GM12878 (cell line): Measurements from ENCODE around the gene RIT2. TPM values are rescaled to one million over a fixed set of nuclear protein-coding genes. Genes with fewer than 3 reads are reported as not detected.

Source experiments
- ATAC-seq: fragments of 200-7000 bp; cut with Tn5 transposase; 3 replicates; pipeline ENCODE4 v1.9.1; 2020; ENCODE audit warnings: mild to moderate bottlenecking, moderate library complexity
- BruUV-seq: library from RNA; stranded (reverse); fragments of 400-500 nt; replicated peaks from 2 replicates; lab custom pipeline; 2021; lab: Mats Ljungman, UMichigan
- CTCF ChIA-PET: fragments of 300-600 bp; sonication (Branson Sonifier 250); formaldehyde crosslinking; extraction: SDS; loops from one replicate; lab custom pipeline; 2021; ENCODE audit warnings: inconsistent platforms; lab: Yijun Ruan, JAX
- POLR2A ChIA-PET: fragments of 350-600 bp; formaldehyde crosslinking; extraction: SDS; loops from one replicate; lab custom pipeline; 2021; ENCODE audit warnings: inconsistent platforms; lab: Charles Lee
- RAD21 ChIA-PET: fragments of 300-600 bp; sonication (Branson Sonifier 250); formaldehyde crosslinking; loops from one replicate; lab custom pipeline; 2023; ENCODE audit warnings: antibody characterized with exemption; ENCODE audit not compliant: unreplicated experiment; lab: Charles Lee
- SMC1A ChIA-PET: fragments of 300-600 bp; sonication (Branson Sonifier 250); formaldehyde crosslinking; loops from one replicate; lab custom pipeline; 2023; ENCODE audit not compliant: unreplicated experiment, uncharacterized antibody; lab: Charles Lee
- DNase-seq: peaks from one replicate; pipeline ENCODE4 v3.0.0-alpha.2; 2011; ENCODE audit warnings: low read depth, low spot score
- FAIRE-seq: peaks from 3 replicates; lab custom pipeline; 2011; peaks lifted over from hg19 to GRCh38; lab: Jason Lieb, UNC
- H2AFZ ChIP-seq: 2 replicates; pipeline ENCODE4 v1.6.0; 2011; ENCODE audit warnings: low read depth, low read length, control low read depth; ENCODE audit not compliant: control insufficient read depth
- H3K27ac ChIP-seq: 2 replicates; pipeline ENCODE4 v1.5.1; 2011; ENCODE audit warnings: control low read depth; ENCODE audit not compliant: control insufficient read depth, insufficient read depth
- H3K27me3 ChIP-seq, 2 experiments: replicated peaks in 1 of 2; 2 replicates each; pipeline versions ENCODE4 v1.6.0 to v1.6.1; 2011; ENCODE audit warnings: low read length in 1 of 2; ENCODE audit not compliant: control insufficient read depth in 2 of 2, insufficient read depth in 2 of 2
- H3K36me3 ChIP-seq, 2 experiments: 2 replicates each; pipeline ENCODE4 v1.5.1; 2011; ENCODE audit warnings: low read length in 1 of 2; ENCODE audit not compliant: control insufficient read depth in 2 of 2, insufficient read depth in 2 of 2
- H3K4me1 ChIP-seq: 2 replicates; pipeline ENCODE4 v1.6.1; 2011; ENCODE audit warnings: mild to moderate bottlenecking, low read length, moderate library complexity, mixed read lengths; ENCODE audit not compliant: control insufficient read depth, insufficient read depth
- H3K4me2 ChIP-seq: 2 replicates; pipeline ENCODE4 v1.6.0; 2011; ENCODE audit warnings: control low read depth; ENCODE audit not compliant: control insufficient read depth, insufficient read depth
- H3K4me3 ChIP-seq: fragments of 200-600 bp; sonication (generic); 2 replicates; pipeline ENCODE4 v1.5.1; 2016
- H3K79me2 ChIP-seq: 2 replicates; pipeline ENCODE4 v1.6.0; 2011; ENCODE audit warnings: low read length; ENCODE audit not compliant: control insufficient read depth, insufficient read depth
- H3K9ac ChIP-seq: 2 replicates; pipeline ENCODE4 v1.8.0; 2011; ENCODE audit warnings: low read length, control low read depth, mixed read lengths; ENCODE audit not compliant: control insufficient read depth, insufficient read depth
- H3K9me3 ChIP-seq: replicated peaks from 3 replicates; pipeline ENCODE4 v1.5.1; 2011; ENCODE audit warnings: mild to moderate bottlenecking, low read length; ENCODE audit not compliant: control insufficient read depth, insufficient read depth
- H4K20me1 ChIP-seq: 2 replicates; pipeline ENCODE4 v1.6.0; 2011; ENCODE audit not compliant: control insufficient read depth, insufficient read depth
- EP300 ChIP-seq, 2 experiments: fragments of 150-350 bp in 1 of 2; IDR thresholded peaks; 2 replicates each; pipeline ENCODE4 v1.6.1; 2011 to 2012; ENCODE audit warnings: low read depth in 2 of 2, low read length in 2 of 2, borderline replicate concordance in 1 of 2, improper control_type of control experiment in 1 of 2, inconsistent platforms in 1 of 2; ENCODE audit not compliant: control insufficient read depth in 1 of 2
- IKZF2 ChIP-seq, 2 experiments: fragments of 450-650 bp; IDR thresholded peaks; 2 replicates each; pipeline ENCODE4 v1.6.1; 2017; ENCODE audit warnings: mild to moderate bottlenecking in 2 of 2, moderate library complexity in 2 of 2
- KLF5 ChIP-seq: fragments of 450-650 bp; IDR thresholded peaks from 2 replicates; pipeline ENCODE4 v1.6.1; 2014; ENCODE audit warnings: mild to moderate bottlenecking; ENCODE audit not compliant: partially characterized antibody
- MTA2 ChIP-seq: fragments of 450-650 bp; IDR thresholded peaks from 2 replicates; pipeline ENCODE4 v1.6.1; 2016; ENCODE audit warnings: low read depth, mild to moderate bottlenecking, moderate library complexity
- MTA3 ChIP-seq: IDR thresholded peaks from 2 replicates; pipeline ENCODE4 v1.6.1; 2012; ENCODE audit warnings: low read length, inconsistent platforms, borderline replicate concordance
- PAX8 ChIP-seq: fragments of 450-650 bp; IDR thresholded peaks from 2 replicates; pipeline ENCODE4 v1.6.1; 2017; ENCODE audit warnings: mild to moderate bottlenecking, moderate library complexity
- TBL1XR1 ChIP-seq: IDR thresholded peaks from 2 replicates; pipeline ENCODE4 v1.6.1; 2012; ENCODE audit warnings: low read depth, low read length, improper control_type of control experiment
- TCF12 ChIP-seq: IDR thresholded peaks from 2 replicates; pipeline ENCODE4 v1.6.1; 2011; ENCODE audit warnings: low read depth, mild to moderate bottlenecking, low read length
- in situ Hi-C: fragments of 300-500 bp; cut with MboI; formaldehyde crosslinking; loops from 9 replicates; pipeline ENCODE4 v1.14.3; 2018; ENCODE audit warnings: mixed read lengths
- intact Hi-C: fragments of 100-400 bp; cut with micrococcal nuclease; formaldehyde crosslinking; loops from one replicate; pipeline ENCODE4 v1.14.2; 2022; ENCODE audit not compliant: unreplicated experiment
- polyA plus RNA-seq, 11 experiments: library from polyadenylated mRNA; depleted of rRNA in 4 of 11; unstranded in 6 of 11; stranded (reverse) in 5 of 11; fragments of >200 nt; fragmentation: Nextera tagmentation in 4 of 11; fragmentation: Illumina TruSeq in 1 of 11; extraction: Ambion mirVana in 4 of 11; extraction: Trizol in 1 of 11; gene quantifications; 1 replicate in 1 of 11; 2 replicates in 10 of 11; pipeline versions ENCODE4 v1.2.1 to v1.2.3, GENCODE V29; 2011 to 2016; ENCODE audit warnings: inconsistent platforms in 2 of 11, missing spikeins in 2 of 11, low read depth in 1 of 11
- total RNA-seq, 4 experiments: library from RNA; depleted of rRNA in 3 of 4; stranded (reverse); fragments of >200 nt in 3 of 4; fragmentation: Illumina TruSeq in 1 of 4; extraction: Trizol in 1 of 4; gene quantifications; 2 replicates each; pipeline versions ENCODE4 v1.2.1 to v1.2.3, GENCODE V29; 2013 to 2021
- TF ChIP-seq, protein P1 (sequence below): fragments of 450-650 bp; IDR thresholded peaks from 2 replicates; pipeline ENCODE4 v1.6.1; 2016; ENCODE audit warnings: mild to moderate bottlenecking, moderate library complexity, borderline replicate concordance
- TF ChIP-seq, protein P2 (sequence below): fragments of 450-650 bp; conservative IDR thresholded peaks from 2 replicates; pipeline ENCODE4 v1.6.1; 2017; ENCODE audit warnings: mild to moderate bottlenecking, moderate library complexity

The RIT2 gene
- total and polyA plus RNA-seq, 10 of the 15 experiments (the other 5 are each of a cell fraction or from before 2014, with no cell fraction given), result not detected

- TF ChIP-seq, protein P1, sequence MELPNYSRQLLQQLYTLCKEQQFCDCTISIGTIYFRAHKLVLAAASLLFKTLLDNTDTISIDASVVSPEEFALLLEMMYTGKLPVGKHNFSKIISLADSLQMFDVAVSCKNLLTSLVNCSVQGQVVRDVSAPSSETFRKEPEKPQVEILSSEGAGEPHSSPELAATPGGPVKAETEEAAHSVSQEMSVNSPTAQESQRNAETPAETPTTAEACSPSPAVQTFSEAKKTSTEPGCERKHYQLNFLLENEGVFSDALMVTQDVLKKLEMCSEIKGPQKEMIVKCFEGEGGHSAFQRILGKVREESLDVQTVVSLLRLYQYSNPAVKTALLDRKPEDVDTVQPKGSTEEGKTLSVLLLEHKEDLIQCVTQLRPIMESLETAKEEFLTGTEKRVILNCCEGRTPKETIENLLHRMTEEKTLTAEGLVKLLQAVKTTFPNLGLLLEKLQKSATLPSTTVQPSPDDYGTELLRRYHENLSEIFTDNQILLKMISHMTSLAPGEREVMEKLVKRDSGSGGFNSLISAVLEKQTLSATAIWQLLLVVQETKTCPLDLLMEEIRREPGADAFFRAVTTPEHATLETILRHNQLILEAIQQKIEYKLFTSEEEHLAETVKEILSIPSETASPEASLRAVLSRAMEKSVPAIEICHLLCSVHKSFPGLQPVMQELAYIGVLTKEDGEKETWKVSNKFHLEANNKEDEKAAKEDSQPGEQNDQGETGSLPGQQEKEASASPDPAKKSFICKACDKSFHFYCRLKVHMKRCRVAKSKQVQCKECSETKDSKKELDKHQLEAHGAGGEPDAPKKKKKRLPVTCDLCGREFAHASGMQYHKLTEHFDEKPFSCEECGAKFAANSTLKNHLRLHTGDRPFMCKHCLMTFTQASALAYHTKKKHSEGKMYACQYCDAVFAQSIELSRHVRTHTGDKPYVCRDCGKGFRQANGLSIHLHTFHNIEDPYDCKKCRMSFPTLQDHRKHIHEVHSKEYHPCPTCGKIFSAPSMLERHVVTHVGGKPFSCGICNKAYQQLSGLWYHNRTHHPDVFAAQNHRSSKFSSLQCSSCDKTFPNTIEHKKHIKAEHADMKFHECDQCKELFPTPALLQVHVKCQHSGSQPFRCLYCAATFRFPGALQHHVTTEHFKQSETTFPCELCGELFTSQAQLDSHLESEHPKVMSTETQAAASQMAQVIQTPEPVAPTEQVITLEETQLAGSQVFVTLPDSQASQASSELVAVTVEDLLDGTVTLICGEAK, result no peak
- no peak for TF ChIP-seq PAX8
- TF ChIP-seq MTA3, result no peak
- TF ChIP-seq, protein P2, sequence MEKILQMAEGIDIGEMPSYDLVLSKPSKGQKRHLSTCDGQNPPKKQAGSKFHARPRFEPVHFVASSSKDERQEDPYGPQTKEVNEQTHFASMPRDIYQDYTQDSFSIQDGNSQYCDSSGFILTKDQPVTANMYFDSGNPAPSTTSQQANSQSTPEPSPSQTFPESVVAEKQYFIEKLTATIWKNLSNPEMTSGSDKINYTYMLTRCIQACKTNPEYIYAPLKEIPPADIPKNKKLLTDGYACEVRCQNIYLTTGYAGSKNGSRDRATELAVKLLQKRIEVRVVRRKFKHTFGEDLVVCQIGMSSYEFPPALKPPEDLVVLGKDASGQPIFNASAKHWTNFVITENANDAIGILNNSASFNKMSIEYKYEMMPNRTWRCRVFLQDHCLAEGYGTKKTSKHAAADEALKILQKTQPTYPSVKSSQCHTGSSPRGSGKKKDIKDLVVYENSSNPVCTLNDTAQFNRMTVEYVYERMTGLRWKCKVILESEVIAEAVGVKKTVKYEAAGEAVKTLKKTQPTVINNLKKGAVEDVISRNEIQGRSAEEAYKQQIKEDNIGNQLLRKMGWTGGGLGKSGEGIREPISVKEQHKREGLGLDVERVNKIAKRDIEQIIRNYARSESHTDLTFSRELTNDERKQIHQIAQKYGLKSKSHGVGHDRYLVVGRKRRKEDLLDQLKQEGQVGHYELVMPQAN, result no peak
- TF ChIP-seq KLF5, result no peak
Observed at GRCh38 chr18:42778445-42779042, 336.9 kb downstream of the RIT2 start (continued).

GRCh38 chr18:42778024-42778423 lies 337.5 kb downstream of the RIT2 start:
- ChIA-PET POLR2A (no interaction called here), CTCF (no interaction called here)
- H3K9me3 ChIP-seq, result no peaks in the 10 kb centered on the region

More at GRCh38 chr18:42778024-42778423, 337.5 kb downstream of the RIT2 start:
- no peak for ATAC-seq
- SMC1A ChIA-PET, result interaction anchor here (0.9 kb wide), 1 partner anchor 21 kb away, joined by 3 read pairs; no protein-coding TSS in a partner anchor
- BruUV-seq, result no TSS peak
- no peak for FAIRE-seq
- no peak overlapping the region for H3K9ac ChIP-seq
- no peak overlapping the region for H3K4me3 ChIP-seq
- H3K27me3 ChIP-seq, result no peaks in the 10 kb centered on the region
- RAD21 ChIA-PET, result no interaction called here
- H4K20me1 ChIP-seq, result no peaks in the 10 kb centered on the region
- H2AFZ ChIP-seq, result no peak overlapping the region
- H3K36me3 ChIP-seq, result no peaks in the 10 kb centered on the region
- H3K4me1 ChIP-seq, result no peaks in the 10 kb centered on the region
- in situ Hi-C loops, result no loop called here
- intact Hi-C loops, result no loop called here
- TF ChIP-seq EP300 (IDR thresholded peaks at IDR 0.05; ENCODE audit: borderline replicate concordance in 1 of 2, control insufficient read depth in 1 of 2, low read depth in 2 of 2, low read length in 2 of 2) (no peak), MTA2 (no peak), IKZF2 (IDR thresholded peaks at IDR 0.05) (no peak), TBL1XR1 (no peak), TCF12 (no peak)
- TF ChIP-seq, all 136 proteins: peak for 0
- no peak overlapping the region for H3K4me2 ChIP-seq
- H3K27ac ChIP-seq, result no peak overlapping the region
- DNase-seq, result no peak
- H3K79me2 ChIP-seq, result no peaks in the 10 kb centered on the region
